ENCODE measurements around the gene ZNF506.

DNA sequence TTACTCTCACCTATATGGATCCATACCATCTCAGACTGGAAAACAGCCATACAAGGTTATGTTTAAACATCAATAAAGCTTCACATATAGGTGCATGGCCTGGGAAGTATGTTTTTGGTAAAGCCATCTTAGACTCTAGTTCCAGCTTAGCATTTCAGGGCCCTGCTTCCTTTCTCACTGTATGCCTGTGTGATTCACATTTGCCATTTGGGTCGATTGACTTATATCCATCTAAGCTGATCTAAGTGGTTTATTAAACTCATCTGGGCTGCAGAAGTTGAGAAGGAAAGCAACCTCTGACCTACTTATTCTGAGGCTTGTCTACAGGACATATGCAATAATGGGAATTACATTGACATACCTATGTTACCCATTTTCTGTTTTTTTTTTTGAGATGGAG lies 33.5 kb downstream of the ZNF506 start:
- TF ChIP-seq EZH2 (IDR thresholded peaks at IDR 0.05; ENCODE audit: insufficient read depth, poor library complexity, severe bottlenecking) (no peak), EZH2phosphoT487 (IDR thresholded peaks at IDR 0.05; ENCODE audit: insufficient read depth, low read depth) (no peak)

Measured in GM23248 (cell line).